Gastroesophageal sphincter (tissue), 4 donors: Measurements from ENCODE around the gene DBP. TPM values are rescaled to one million over a fixed set of nuclear protein-coding genes. Genes with fewer than 3 reads are reported as not detected.

Source experiments
- ATAC-seq: fragments of 150-250 bp; one replicate; pipeline ENCODE4 v1.9.1; 2016; ENCODE audit warnings: mild to moderate bottlenecking, moderate library complexity
- H3K27ac ChIP-seq, 4 donors: fragments of 200-600 bp; sonication (generic) in 3 of 4; 1 replicate in 3 of 4; 2 replicates in 1 of 4; pipeline ENCODE4 v1.5.1; 2016 to 2019
- H3K27me3 ChIP-seq: fragments of 200-600 bp; sonication (generic); one replicate; pipeline ENCODE4 v1.5.1; 2019
- H3K36me3 ChIP-seq, 2 donors: fragments of 200-600 bp; sonication (generic); one replicate each; pipeline ENCODE4 v1.5.1; 2019; ENCODE audit warnings: control low read depth in 1 of 2
- H3K4me1 ChIP-seq, 3 donors: fragments of 200-600 bp; sonication (generic); 1 replicate in 2 of 3; 2 replicates in 1 of 3; pipeline ENCODE4 v1.5.1; 2016 to 2019; ENCODE audit warnings: control low read depth in 2 of 3
- H3K4me3 ChIP-seq, 2 donors: fragments of 200-600 bp; sonication (generic); one replicate each; pipeline ENCODE4 v1.5.1; 2019; ENCODE audit warnings: mild to moderate bottlenecking in 1 of 2, moderate library complexity in 1 of 2
- H3K9me3 ChIP-seq, 3 donors: fragments of 200-600 bp; sonication (generic); one replicate each; pipeline ENCODE4 v1.5.1; 2017 to 2019; ENCODE audit warnings: control low read depth in 2 of 3
- CTCF ChIP-seq, 4 experiments: fragments of 200-600 bp in 2 of 4; fragments of 450-650 bp in 2 of 4; sonication (generic) in 1 of 4; IDR thresholded peaks; one replicate each; pipeline ENCODE4 v1.5.1; 2017 to 2019; ENCODE audit warnings: antibody characterized with exemption in 4 of 4, mild to moderate bottlenecking in 2 of 4, moderate library complexity in 2 of 4
- EP300 ChIP-seq: sonication (generic); formaldehyde crosslinking; IDR thresholded peaks from one replicate; pipeline ENCODE4 v1.6.1; 2017; ENCODE audit warnings: antibody characterized with exemption, mild to moderate bottlenecking
- POLR2A ChIP-seq, 2 donors: fragments of 450-650 bp; IDR thresholded peaks; one replicate each; pipeline ENCODE4 v1.6.1; 2017; ENCODE audit warnings: antibody characterized with exemption in 2 of 2, mild to moderate bottlenecking in 2 of 2, moderate library complexity in 1 of 2
- POLR2AphosphoS5 ChIP-seq: sonication (generic); formaldehyde crosslinking; IDR thresholded peaks from one replicate; pipeline ENCODE4 v1.6.1; 2017; ENCODE audit warnings: antibody characterized with exemption
- WGBS, 2 donors: methylation state at CpG; one replicate each; pipeline ENCODE4 v1.1.5; 2018; ENCODE audit warnings: low coverage in 1 of 2; 5-methylcytosine and 5-hydroxymethylcytosine counted together
- total RNA-seq, 4 donors: library from RNA; depleted of rRNA; stranded (reverse); fragments of >200 nt; gene quantifications; one replicate each; pipeline ENCODE4 v1.1.0, GENCODE V29; 2016

DBP gene
- total RNA-seq, 4 donors from 2014 or later = 2.9 to 16.8 (median 8.9) TPM

- H3K27ac ChIP-seq = peak overlapping the region; percentile 92 to 98 (median 94)
- no peak for TF ChIP-seq EP300
- no peak for TF ChIP-seq POLR2AphosphoS5
- TF ChIP-seq CTCF (IDR thresholded peaks at IDR 0.05) = no peak
- no peak for TF ChIP-seq POLR2A (IDR thresholded peaks at IDR 0.05)
- no peak for ATAC-seq
- H3K9me3 ChIP-seq = no peaks in the 10 kb centered on the region
- peak overlapping the region; percentile 68 to 82 for H3K4me3 ChIP-seq
- H3K36me3 ChIP-seq = peaks cover 0 to 19% of the 10 kb centered on the region in 2 donors
- 0 to 1% methylated on average over 3 to 19 of the region's 35 CpGs for WGBS, 2 donors
- peaks cover 10 to 76% (median 35%) of the 10 kb centered on the region in 3 donors for H3K4me1 ChIP-seq
- H3K27me3 ChIP-seq = no peaks in the 10 kb centered on the region
Measured at GRCh38 chr19:48635966-48636858, 967 bp downstream of the DBP start.

GRCh38 chr19:48635263-48635965 is 1.8 kb downstream of the DBP start:
- peaks cover 0 to 20% of the 10 kb centered on the region in 2 donors for H3K36me3 ChIP-seq
- peak overlapping the region; percentile 92 to 98 (median 94) for H3K27ac ChIP-seq
- no peaks in the 10 kb centered on the region for H3K9me3 ChIP-seq
- H3K4me1 ChIP-seq = peaks cover 10 to 84% (median 43%) of the 10 kb centered on the region in 3 donors
- H3K27me3 ChIP-seq = no peaks in the 10 kb centered on the region
- no CpG with 5 or more reads among the region's 67 CpGs for WGBS, 2 donors
- TF ChIP-seq CTCF (IDR thresholded peaks at IDR 0.05) (peak in 2 of 4 experiments; percentile 13 to 17), POLR2AphosphoS5 (no peak), POLR2A (IDR thresholded peaks at IDR 0.05) (peak; percentile 35 to 61), EP300 (no peak)
- H3K4me3 ChIP-seq = peak overlapping the region; percentile 68 to 82
- peak; percentile 11 for ATAC-seq

- WGBS, 2 donors = 2 to 7% methylated on average over 8 of the region's 37 CpGs
- H3K4me1 ChIP-seq = peaks cover 10 to 89% (median 48%) of the 10 kb centered on the region in 3 donors
- peak; percentile 73 for TF ChIP-seq POLR2AphosphoS5
- no peak for TF ChIP-seq EP300
- peak; percentile 28 to 43 for TF ChIP-seq POLR2A (IDR thresholded peaks at IDR 0.05)
- TF ChIP-seq CTCF (IDR thresholded peaks at IDR 0.05) = no peak
Measured at GRCh38 chr19:48634424-48635262, 2.5 kb downstream of the DBP start.

GRCh38 chr19:48634036-48634342 is 3.2 kb downstream of the DBP start:
- ATAC-seq = no peak
- peaks cover 0 to 20% of the 10 kb centered on the region in 2 donors for H3K36me3 ChIP-seq
- peak overlapping the region; percentile 9 to 82 for H3K4me3 ChIP-seq
- no peaks in the 10 kb centered on the region for H3K9me3 ChIP-seq
- H3K4me1 ChIP-seq = peaks cover 10 to 89% (median 47%) of the 10 kb centered on the region in 3 donors
- 22 to 39% methylated on average over 4 to 5 of the region's 7 CpGs for WGBS, 2 donors
- no peaks in the 10 kb centered on the region for H3K27me3 ChIP-seq
- no peak for TF ChIP-seq EP300
- TF ChIP-seq CTCF (IDR thresholded peaks at IDR 0.05) = no peak
- no peak for TF ChIP-seq POLR2AphosphoS5
- TF ChIP-seq POLR2A (IDR thresholded peaks at IDR 0.05) = no peak
- H3K27ac ChIP-seq = peak overlapping the region; percentile 76 to 98 (median 92)

More at GRCh38 chr19:48634424-48635262, 2.5 kb downstream of the DBP start:
- Histone ChIP-seq H3K36me3 (peaks cover 0 to 20% of the 10 kb centered on the region in 2 donors), H3K27ac (peak overlapping the region; percentile 92 to 98 (median 94)), H3K4me3 (peak overlapping the region; percentile 68 to 82), H3K27me3 (no peaks in the 10 kb centered on the region), H3K9me3 (no peaks in the 10 kb centered on the region)
- ATAC-seq = peak; percentile 40
